ENCODE data around the gene KRTAP5-3. TPM values are rescaled to one million over a fixed set of nuclear protein-coding genes. Genes with fewer than 3 reads are reported as not detected.
A peak's percentile ranks its signal among the peaks of the same experiment; 100 is the strongest.
"Not testable (repeated sequence)": the region's sequence is repeated elsewhere in the genome, so short reads cannot be mapped to it uniquely, and the experiment has no call there.

Gene KRTAP5-3
- total RNA-seq, 1 donor from 2014 or later: not detected

DNA sequence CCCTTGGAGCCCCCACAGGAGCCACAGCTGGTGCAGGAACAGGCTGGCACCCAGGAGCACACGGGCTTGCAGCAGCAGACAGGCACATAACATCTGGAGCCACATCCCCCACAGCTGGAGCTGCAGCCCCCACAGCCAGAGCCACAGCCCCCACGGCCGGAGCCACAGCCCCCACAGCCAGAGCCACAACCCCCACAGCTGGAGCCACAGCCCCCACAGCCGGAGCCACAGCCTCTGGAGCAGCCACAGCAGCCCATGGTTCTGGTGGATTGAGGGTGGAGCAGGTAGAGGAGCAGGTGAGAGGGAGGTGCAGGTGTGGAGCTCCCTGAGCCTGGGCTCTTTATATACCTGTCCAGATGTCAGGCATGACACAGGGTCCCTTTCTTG lies 10.3 kb downstream of the KRTAP5-3 start, which contains the start of gene KRTAP5-2:
Gene KRTAP5-2, minus strand, starts transcription at position 301 of the 387 bp plus-strand sequence. Its CDS starts 44 bp downstream, at position 257.
- Histone ChIP-seq H3K4me3 (no peak within 1 kb of the TSS), H3K27ac (no peak within 1 kb of the TSS), H3K4me1 (no peaks in the 10 kb centered on the region), H3K36me3 (no peaks in the 10 kb centered on the region), H3K27me3 (ENCODE audit: low read depth) (peaks cover 3% of the 10 kb centered on the region), H3K9me3 (no peaks in the 10 kb centered on the region)
- TF ChIP-seq CTCF (IDR thresholded peaks at IDR 0.05): no peak
- ATAC-seq (no peak), DNase-seq (no peak)
- intact Hi-C loops (cut with DNase I): no loop called here

- no peak for DNase-seq
- Histone ChIP-seq H3K27ac (no peak overlapping the region), H3K27me3 (ENCODE audit: low read depth) (peaks cover 3% of the 10 kb centered on the region), H3K4me1 (no peaks in the 10 kb centered on the region), H3K36me3 (no peaks in the 10 kb centered on the region), H3K9me3 (no peaks in the 10 kb centered on the region), H3K4me3 (no peak overlapping the region)
- intact Hi-C loops (cut with DNase I): no loop called here
- no peak for ATAC-seq
- TF ChIP-seq CTCF (IDR thresholded peaks at IDR 0.05): no peak
Observed at GRCh38 chr11:1597331-1597993, 10.8 kb downstream of the KRTAP5-3 start.

DNA sequence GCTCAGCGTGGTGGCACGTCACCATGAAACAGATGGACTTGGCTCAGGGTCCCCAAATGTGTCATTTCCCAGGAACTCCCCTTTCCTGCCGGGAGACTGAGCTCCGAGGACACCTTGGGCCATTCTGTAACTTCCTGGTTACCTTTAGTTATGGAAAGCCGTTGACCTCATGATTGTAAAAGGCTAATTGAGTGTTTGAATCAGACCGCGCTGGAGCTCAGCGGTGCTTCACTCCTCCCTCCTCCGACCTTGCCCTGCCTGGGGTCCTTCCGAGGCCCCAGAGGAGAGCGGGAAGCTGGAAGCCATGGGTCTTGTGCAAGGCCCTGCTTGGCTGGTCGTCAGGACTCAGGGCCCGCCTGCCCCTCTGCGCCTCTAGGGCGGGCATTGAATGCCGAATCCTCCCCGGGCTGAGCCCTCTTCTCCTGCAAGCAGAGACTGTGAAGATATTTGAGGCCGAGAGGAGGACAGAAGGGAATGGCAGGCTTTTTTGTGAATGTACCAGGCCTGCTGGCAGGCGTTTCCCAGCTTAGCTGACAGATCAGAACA lies 11.6 kb downstream of the KRTAP5-3 start:
- ATAC-seq: peak; percentile 12 to 29
- H3K4me3 ChIP-seq; H3K4me1 ChIP-seq; intact Hi-C loops (cut with DNase I); H3K36me3 ChIP-seq; H3K27ac ChIP-seq; H3K9me3 ChIP-seq; H3K27me3 ChIP-seq (ENCODE audit: low read depth); DNase-seq: not testable (repeated sequence)

DNA sequence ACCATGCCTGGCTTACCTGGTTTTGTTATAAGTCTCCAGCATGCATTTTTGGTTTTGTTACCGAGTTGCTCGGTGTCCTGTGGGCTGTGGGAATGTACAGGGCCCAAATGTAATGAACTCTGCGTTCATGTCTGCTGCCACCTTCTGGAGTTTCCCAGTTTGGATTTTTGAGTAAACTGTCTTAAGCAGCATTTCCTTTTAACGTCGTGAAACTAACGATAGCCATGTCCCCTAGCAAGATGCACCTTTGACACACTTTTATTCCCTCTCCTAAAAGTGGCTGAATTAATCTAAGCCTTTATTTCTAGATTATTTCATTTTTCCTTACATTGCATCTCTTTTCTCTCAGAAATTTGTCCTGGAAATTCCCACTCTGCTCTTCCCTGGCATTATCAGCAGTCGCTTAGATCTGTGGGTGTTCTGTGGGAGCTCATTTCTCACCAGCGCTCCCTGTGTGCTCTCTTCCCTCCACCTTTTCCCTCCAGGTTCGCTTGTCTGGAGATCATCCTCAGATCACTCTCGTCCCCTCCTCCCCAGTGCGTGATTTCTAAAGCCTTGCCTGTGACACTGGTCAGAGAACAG lies 12.2 kb downstream of the KRTAP5-3 start:
- DNase-seq; H3K4me3 ChIP-seq; H3K36me3 ChIP-seq; H3K27ac ChIP-seq; intact Hi-C loops (cut with DNase I); H3K4me1 ChIP-seq; ATAC-seq; H3K9me3 ChIP-seq; H3K27me3 ChIP-seq (ENCODE audit: low read depth): not testable (repeated sequence)

GRCh38 chr11:1592628-1593027 lies 15.6 kb downstream of the KRTAP5-3 start:
- no peak overlapping the region for H3K27ac ChIP-seq
- no peak overlapping the region for H3K4me3 ChIP-seq
- no peaks in the 10 kb centered on the region for H3K36me3 ChIP-seq
- DNase-seq: no peak
- no peaks in the 10 kb centered on the region for H3K27me3 ChIP-seq (ENCODE audit: low read depth)
- ATAC-seq: no peak
- TF ChIP-seq CTCF (IDR thresholded peaks at IDR 0.05): no peak
- no peaks in the 10 kb centered on the region for H3K9me3 ChIP-seq
- peaks cover 17% of the 10 kb centered on the region for H3K4me1 ChIP-seq
- intact Hi-C loops (cut with DNase I): no loop called here

DNA sequence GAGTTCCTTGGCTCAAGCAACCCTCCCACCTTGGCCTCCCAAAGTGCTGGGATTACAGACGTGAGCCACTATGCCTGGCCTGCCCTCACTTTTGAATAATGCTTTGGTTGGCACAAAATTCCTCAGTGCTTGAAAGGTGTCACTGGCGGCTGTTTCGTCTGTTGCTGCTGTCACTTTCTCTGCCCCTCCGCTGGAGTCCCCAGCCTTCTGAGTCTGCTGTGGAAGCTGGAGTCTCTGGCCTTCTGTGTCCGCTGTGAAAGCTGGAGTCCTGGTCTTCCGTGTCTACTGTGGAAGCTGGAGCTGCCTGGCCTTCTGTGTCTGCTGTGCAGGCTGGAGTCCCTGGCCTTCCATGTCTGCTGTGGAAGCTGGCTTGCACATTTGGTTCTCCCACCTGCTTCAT lies 18.3 kb downstream of the KRTAP5-3 start:
- intact Hi-C loops (cut with DNase I): no loop called here
- DNase-seq (no peak), ATAC-seq (no peak)
- H3K27ac ChIP-seq: no peak overlapping the region
- no peaks in the 10 kb centered on the region for H3K9me3 ChIP-seq
- H3K4me3 ChIP-seq: no peak overlapping the region
- TF ChIP-seq CTCF (IDR thresholded peaks at IDR 0.05): no peak
- H3K27me3 ChIP-seq (ENCODE audit: low read depth): no peaks in the 10 kb centered on the region
- peaks cover 17% of the 10 kb centered on the region for H3K4me1 ChIP-seq
- no peaks in the 10 kb centered on the region for H3K36me3 ChIP-seq

GRCh38 chr11:1589191-1589963 lies 18.9 kb downstream of the KRTAP5-3 start:
- DNase-seq; intact Hi-C loops (cut with DNase I); H3K4me3 ChIP-seq; H3K36me3 ChIP-seq; H3K27me3 ChIP-seq (ENCODE audit: low read depth); H3K9me3 ChIP-seq: not testable (repeated sequence)
- Histone ChIP-seq H3K27ac (peak overlapping the region; percentile 34), H3K4me1 (peaks cover 17% of the 10 kb centered on the region)
- peak; percentile 49 to 67 for ATAC-seq

Measured in lower lobe of right lung (tissue), 2 donors.